IPS-NIHi7 (cell line): ENCODE measurements around the gene SDHAF3.

Experiments used
- DNase-seq: peaks from one replicate; pipeline ENCODE4 v3.0.0; 2012; ENCODE audit warnings: mixed read lengths; ENCODE audit errors: extremely low spot score

The SDHAF3 gene

GRCh38 chr7:97218767-97219166, 101.3 kb downstream of the SDHAF3 start:
- DNase-seq, result no peak

GRCh38 chr7:97219237-97219636, 101.7 kb downstream of the SDHAF3 start:
- no peak for DNase-seq

- DNase-seq, result no peak
These were observed 106.8 kb downstream of the SDHAF3 start for GRCh38 chr7:97224316-97224715.

GRCh38 chr7:97226541-97226940, 109.0 kb downstream of the SDHAF3 start:
- DNase-seq, result no peak
